Cerebellar cortex (tissue), 1 donor: Measurements from ENCODE around the gene FAM107B.
"Not testable (repeated sequence)": the region's sequence is repeated elsewhere in the genome, so short reads cannot be mapped to it uniquely, and the experiment has no call there.

Source experiments
- DNase-seq: peaks from one replicate; pipeline ENCODE4 v3.0.0-alpha.2; 2015; ENCODE audit warnings: low spot score

The FAM107B gene

DNA sequence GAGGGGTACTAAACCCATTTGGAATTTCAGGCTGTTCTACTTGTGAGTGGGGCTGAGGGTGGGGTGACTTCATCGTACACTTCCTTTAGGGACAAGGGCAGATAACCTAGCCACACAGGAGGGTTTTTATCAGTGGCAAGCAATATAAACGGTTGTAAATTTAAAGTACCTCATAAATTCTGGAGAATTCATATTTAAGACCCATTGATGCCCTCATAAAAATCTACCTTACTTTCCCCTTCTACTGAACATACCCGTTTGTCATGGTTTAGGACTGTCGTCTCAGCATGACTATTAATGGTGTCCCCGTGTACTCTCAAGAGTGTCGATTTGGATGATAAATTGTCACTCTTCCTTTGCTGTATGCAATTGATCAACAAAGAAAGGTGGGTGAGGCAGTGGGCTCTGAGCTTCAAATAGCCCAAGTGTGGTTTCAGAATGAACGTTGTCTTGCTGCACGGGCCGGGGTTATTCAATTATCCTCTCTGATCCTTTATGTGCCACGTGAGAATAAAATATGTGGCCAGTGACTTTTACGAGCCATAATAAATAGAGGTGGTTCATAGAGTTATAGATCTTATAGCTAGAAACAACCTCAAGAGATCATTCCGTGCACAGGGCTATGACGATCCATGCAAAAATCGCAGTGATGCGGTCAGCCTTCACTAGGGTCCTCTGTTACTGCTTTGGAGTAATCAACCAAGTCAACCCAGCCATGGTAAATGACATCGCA lies 82.2 kb downstream of the FAM107B start:
- DNase-seq, result no peak

DNA sequence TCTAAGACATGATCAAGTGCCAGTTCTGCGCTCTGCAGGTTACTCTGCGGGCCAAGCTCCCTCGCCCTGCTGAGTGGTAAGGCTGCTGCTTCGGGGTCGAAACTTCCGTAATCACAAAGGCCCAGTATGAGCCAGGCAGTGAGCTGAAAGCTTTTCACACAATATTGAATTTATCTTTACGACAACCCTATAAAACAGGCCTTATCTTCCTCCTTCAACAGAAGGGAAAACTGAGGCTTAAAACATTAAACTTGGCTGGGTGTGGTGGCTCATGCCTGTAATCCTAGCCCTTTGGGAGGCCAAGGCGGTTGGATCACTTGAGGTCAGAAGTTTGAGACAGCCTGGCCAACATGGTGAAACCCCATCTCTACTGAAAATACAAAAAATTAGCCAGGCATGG lies 83.3 kb downstream of the FAM107B start:
- no peak for DNase-seq

DNA sequence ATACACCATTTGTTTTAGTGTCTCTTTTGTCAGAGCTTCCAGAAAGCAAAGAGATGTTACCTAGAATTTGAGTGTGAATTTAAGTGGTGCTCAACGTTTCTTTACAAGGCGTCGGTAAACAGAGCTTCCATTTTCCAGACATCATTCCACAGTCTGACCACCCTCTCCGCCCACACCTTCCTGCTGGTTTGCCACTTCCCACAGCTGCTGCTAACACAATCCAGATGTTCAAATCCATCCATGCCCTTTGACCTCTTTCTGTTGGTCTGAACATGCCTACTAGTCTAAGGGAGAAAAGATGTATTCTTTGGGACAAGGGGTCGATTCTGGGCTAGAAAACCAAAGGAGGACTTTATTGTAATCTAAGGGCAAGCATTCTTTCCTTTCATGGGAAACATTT lies 86.1 kb downstream of the FAM107B start:
- DNase-seq, result no peak

DNA sequence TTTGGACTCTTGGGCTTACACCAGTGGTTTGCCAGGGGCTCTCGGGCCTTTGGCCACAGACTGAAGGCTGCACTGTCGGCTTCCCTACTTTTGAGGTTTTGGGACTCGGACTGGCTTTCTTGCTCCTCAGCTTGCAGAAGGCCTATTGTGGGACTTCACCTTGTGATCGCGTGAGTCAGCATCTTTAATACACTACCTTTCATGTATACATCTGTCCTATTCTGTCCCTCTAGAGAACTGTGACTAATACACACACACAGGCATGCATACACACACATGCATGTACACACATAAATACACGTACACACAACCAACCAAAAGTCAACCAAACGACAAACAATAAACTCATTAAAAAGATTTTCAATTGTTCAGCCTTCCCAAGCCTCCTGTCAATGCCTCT lies 86.5 kb downstream of the FAM107B start:
- not testable (repeated sequence) for DNase-seq

DNA sequence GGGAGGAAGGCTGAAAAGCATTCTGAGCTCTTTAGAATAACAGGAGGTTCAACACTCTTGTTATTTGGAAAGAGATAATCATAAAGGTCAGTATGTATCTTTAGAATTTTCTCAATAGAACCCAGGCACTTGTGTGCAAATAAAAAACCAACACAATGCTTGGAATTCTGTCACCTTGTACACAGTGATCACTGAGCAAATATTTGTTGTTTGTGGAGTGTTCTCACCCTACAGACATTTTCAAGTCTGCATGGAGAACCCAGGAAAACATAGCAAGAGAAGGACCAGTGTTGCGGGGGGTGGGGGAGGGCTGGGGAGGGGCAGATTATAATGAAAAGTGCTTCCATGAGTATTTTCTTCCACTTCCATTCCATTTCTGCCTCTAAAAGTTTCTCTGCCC lies 87.4 kb downstream of the FAM107B start:
- no peak for DNase-seq

DNA sequence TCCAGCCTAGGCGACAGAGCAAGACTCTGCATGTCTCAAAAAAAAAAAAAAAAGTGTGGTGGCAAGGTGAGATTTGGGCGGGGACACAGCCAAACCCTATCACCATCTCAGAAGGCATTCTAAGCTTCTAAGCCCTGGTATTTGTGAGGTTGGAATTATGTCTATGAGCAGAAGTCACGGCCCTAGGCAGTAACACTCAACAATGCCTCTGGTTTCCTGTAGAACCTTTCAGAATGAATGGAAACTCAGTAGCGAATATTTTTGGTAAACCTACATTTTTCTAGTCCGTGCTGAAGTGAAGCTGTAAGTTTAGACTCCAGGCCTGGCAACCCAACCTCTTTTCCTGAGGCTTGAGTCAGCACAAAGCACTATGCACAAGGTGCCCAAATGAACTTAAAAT lies 88.3 kb downstream of the FAM107B start:
- no peak for DNase-seq

DNA sequence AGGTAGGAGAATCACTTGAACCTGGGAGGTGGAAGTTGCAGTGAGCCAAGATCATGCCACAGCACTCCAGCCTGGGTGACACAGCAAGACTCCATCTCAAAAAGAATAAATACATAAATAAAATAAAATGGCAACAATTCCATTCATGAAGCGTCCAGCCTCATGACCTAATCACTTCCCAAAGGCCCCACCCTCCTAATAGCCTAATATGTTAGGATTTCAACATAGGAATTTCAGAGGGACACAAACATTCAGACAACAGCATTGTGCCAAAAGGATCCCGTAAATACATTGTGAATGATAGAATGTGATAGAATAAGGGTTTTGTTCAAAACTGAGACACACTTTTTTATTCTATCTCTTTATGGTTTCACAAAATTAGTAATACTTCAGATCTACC lies 90.3 kb downstream of the FAM107B start:
- DNase-seq, result no peak

DNA sequence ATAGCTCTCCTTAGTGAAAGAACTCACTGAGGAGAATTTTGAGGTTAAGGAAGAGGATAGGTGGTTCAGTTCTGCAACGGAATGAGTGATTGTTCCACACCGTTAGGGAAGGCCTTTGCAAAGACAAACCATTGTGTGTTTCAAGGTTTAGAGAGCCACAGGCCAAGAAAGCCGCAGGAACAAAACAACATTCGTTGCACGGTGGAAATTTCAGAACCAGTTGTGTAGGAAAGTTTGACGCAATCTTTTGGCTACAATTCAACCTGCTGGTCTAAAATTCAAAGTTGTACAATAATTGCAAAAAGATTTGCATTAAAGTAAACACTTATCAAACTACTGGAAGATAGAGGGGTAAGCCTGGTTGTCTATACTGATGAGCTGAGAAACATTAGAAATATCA lies 91.4 kb downstream of the FAM107B start:
- no peak for DNase-seq

DNA sequence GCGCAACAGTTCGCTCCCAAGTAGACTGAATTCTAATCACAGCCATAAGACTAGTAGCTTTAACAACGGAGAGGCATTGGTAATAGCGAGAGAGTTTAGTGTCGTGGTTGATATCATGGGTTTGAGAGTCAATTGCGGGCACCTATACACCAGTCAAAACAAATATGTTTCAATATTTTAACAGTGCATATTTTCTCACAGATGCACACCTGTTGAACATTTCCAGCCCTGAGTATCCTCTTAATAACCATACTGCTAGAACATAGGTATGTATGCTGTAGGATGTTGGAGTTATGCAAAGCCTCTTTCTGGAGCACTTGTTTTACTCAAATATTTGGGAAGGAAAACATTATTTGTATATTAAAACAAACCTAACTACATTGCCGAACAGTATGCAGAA lies 92.9 kb downstream of the FAM107B start:
- DNase-seq, result no peak

DNA sequence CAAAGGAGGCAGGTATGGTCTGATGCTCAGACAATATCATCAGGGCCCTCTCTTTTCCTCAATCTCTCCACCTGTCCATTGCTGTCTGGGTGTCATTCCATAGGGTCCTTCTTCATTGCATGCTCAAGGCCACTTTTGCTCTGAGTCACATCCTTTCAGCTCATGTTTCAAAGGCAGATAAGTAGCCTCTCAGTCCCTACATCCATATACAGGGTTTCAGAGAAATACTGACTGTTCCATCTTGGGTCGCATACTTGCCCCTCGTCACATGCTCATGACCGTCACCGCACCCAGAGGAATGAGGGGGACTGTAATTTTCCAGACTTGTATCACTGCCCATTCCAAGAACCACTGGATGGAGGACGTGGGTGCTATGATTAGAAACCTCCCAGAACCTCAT lies 93.4 kb downstream of the FAM107B start:
- no peak for DNase-seq

DNA sequence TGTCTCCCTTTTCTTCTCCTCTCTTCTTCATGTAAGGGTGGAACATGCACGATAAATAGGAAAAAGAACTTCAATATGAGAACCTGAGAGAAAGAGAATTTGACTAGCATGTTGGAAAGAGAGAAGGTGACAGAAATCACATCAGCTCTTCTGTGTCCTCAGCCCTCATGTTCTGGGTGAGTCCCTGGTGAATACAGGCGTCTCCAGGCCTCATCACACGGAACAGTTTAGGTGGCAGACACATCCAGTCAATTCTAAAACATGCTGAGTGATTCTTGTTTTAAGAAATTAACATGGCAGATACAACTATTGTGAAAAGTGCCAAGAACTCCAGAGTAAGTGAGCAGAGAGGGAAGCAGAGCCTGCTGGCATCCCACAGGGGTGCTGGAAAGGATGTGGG lies 96.1 kb downstream of the FAM107B start:
- DNase-seq, result no peak

DNA sequence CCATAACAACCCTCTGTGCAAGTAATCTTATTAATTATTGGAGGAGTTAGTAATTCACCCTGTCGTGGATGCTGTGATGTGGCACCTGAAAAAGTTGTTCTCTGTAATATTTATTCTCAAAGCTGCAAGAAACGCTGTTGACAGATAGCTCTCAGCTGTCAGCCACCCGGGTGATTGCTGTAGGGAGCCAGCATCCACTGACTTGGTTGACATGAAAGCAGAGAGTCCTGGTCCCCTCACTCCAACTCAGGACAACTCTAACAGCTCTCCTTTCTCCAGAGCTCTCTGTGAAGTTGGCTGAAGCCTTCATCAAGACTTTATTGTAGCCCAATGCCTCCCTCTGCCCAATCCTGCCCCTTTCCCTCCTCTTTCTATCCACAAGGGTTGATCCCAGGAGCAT lies 98.0 kb downstream of the FAM107B start:
- no peak for DNase-seq

DNA sequence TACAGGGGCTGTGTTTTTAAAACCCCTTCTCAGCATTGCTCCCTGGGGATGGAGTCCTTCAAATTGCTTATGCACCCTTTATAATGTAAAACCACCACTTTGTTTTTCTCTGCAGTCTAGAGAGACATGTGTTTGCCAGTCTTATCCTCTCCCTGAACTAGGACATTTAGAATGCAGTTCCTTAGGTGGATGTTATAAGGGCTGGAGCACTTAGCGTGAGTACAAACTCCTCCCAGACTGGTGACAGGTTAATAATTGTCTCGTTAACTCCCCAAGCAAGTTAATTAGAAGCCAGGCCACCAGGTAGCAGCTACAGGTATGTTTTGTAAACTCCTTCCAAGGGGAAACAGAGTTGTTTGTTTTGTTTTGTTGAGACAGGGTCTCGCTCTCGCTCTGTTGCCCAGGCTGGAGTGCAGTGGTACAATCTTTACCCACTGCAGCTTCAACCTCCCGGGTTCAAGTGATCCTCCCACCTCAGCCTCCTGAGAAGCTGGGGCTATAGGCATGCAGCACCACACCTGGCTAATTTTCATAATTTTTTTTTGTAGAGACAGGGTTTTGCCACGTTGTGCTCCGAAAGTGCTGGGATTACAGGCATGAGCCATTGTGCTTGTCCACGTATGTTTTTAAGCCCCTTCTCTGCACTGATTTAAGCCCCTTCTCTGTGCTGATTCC lies 100.2 kb downstream of the FAM107B start:
- DNase-seq, result peak; percentile 8

DNA sequence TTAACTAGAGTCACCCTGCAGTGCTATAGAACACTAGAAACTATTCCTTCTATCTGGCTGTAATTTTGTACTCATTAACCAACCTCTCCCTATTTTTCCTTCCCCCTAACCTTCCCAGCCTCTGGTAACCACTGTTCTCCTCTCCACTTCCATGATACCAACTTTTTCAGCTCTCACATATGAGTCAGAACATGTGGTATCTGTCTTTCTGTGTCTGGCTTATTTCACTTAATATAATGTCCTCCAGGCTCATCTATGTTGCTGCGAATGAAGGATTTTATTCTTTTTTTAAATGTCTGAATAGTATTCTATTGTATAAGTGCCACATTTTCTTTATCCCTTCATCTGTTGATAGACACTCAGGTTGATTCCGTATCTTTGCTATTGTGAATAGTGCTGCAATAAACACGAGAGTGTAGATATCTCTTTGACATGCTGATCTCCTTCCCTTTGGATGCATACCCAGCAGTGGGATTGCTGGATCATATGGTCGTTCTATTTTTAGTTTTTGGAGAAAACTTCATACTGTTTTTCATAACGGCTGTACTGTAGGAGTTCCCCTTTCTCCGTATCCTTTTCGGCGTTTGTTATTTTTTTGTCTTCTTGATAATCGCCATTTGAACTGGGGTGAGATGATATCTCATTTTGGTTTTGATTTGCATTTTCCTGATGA lies 101.4 kb downstream of the FAM107B start:
- DNase-seq, result peak; percentile 14

DNA sequence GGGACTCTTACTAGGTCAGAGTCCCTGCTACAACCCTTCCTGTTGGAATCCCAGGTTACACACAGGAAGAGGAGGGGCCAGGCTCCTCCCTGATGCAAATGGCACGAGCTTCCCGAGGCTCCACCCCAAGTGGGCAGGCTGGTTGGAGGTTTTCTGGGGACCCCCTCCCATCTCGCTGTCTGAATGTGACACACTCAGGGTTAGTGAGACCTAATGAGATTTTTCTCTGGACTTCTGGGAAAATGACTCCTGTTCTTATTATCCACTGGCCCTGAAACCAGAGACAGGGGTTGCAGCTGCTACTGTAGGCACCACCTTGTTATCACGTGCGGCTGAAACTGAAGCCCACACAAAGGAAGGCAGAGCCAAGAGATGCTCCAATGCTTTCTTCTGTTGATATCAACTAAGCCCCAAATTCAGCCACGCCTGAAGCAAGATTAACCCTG lies 103.3 kb downstream of the FAM107B start:
- no peak for DNase-seq

DNA sequence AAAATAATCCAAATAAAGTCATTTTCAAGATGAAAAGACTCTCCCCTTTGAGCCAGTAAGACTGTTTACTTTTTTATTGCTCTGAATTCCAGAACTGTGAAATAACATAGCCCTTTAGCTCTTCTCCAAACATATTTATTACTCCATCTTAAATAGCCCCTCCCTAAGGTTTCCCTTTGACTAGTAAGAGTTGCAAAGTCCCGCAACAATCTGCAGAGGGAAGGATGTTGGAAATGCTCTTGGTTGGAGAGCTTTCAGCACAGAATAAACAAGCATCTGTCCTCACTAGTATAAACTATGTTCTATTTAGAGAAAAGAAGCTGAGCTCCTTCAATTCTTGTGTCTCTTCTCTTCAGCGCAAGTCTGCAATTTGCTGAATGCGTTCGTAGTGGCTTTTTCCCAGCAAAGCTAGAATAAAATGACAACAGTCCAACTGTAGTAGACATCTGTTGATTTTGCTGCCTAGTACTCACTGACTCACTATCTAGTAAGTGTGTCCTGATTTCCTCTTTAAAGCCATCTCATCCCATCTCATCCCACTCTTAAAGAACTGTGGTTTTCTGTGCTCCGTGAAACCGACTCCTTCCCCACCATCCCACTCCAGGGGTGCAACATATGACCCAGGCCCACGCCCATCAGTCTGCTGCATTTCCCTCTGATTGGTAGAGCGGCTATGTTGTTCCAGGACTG lies 104.0 kb downstream of the FAM107B start:
- DNase-seq, result no peak

DNA sequence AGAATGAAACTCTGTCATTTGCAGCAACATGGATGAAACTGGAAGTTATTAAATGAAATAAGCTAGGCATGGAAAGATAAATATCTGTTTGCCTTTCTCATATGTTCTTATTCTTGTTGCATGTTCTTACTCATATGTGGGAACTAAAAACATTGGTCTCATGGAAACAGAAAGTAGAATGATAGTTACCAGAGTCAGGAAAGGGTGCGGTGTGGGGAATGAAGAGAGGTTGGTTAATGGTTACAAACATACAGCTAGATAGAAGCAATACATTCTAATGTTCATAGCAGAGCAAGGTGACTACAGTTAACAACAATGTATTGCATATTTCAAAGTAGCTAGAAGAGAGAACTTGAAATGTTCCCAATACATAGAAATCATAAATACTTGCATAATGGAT lies 105.1 kb downstream of the FAM107B start:
- DNase-seq, result no peak

DNA sequence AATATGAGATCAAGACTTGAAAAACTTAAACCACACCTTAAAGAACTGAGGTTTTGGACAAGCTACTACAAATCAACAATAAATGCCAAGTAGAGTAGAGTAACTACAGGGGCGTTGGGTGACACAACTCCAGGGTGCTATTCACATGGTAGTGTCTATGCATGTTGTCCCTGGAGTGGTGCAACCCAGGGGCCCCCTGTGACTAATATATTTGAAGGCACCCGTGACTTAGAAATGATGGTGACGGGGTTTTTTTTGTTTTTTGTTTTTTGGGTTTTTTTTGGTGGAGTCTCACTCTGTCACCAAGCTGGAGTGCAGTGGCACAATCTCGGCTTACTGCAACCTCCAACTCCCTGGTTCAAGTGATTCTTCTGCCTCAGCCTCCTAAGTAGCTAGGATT lies 106.9 kb downstream of the FAM107B start:
- DNase-seq, result no peak

DNA sequence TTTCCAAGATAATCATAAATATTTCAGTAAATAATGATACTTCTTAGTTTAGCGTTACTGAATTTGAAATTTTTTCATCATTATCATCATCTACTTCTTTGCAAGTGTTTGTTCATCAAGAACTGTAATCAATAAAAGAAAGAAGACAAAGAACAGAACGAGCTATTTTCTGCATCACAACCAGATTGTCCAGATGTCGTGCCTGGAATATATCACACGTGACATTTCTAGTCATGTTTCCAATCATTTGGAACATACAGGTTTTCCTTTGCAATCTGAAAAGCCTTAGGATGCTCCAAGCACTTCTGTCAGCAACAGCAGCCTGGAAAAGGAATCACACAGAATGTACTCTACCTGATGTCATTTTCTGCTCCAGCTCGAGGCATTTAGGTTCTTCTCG lies 107.4 kb downstream of the FAM107B start:
- no peak for DNase-seq

DNA sequence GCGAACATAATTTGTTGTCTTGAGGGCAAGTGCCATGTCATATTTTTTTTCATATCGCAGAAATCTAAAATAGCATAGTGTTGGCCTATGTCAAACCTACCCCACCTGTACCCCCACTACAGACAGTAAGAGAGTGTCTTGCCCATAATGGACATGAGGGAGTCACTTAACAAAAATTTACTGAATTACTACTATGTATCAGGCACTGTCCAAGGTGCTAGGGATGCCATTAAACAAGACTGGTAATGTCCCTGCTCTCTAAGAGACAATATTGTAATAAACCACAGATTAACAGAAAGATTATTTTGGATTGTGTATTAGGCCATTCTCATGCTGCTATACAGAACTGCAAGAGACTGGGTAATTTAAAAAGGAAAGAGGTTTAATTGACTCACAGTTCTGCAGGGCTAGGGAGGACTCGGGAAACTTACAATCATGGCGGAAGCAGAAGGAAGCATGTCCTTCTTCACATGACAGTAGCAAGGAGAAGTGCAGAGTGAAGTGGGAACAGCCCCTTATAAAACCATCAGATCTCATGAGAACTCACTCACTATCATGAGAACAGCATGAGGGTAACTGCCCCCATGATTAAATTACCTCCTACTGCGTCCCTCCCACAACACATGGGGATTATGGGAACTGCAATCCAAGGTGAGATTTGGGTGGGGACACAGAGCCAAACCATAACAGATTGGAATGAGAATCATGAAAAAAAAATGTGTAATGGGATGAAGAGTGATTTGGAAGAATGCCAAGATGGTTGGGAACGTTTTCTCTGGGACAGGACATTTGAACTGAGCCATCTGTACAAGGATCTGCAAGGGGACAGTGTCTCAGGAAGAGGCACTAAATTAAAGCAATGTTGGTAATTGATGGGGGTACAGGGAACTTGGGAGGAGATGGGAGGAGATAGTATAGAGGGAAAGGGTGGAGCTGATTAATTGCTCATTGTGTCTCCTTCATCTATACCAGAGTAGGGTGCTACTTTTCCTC lies 108.5 kb downstream of the FAM107B start:
- no peak for DNase-seq

DNA sequence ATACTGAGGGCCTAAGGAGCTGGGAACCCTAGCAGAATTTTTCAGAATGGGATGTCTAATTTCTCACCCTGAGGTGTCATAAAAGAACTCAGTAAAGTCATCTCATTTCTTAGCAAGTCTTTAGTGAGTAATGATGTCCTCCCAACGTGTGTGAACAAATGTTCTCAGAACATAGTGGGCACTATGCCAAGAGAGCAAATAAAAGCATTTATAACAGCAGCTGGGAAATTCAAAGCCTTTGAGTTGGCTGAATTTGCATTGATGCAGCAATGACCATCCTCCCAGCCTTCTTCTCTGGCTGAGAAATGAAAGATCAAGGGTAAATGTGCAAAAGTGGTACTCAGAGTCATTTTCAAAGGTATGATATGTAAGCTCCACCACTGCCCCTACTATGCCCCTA lies 109.4 kb downstream of the FAM107B start:
- DNase-seq, result no peak
